Measurements from ENCODE around the gene IQGAP1. TPM values are rescaled to one million over a fixed set of nuclear protein-coding genes. Genes with fewer than 3 reads are reported as not detected.

Gene IQGAP1
- total RNA-seq, 6 experiments from 2014 or later, result 12.2 to 43.7 (median 26.3) TPM

DNA sequence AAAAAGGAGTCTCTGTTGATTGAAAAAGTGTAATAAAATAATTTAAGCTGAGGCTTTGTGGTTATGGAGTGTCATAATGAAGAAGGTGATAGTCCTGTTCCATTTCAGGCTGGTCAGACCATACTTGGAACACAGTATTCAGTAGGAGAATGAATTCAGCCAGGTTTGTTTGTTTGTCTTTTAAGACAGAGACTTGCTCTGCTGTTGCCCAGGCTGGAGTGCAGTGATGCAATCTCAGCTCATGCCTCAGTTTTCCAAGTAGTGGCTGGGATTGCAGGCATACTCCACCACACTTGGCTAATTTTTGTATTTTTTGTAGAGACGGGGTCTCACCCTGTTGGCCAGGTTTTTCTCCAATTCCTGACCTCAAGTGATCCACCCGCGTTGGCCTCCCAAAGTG lies 33.5 kb downstream of the IQGAP1 start:
- TF ChIP-seq, protein P1, sequence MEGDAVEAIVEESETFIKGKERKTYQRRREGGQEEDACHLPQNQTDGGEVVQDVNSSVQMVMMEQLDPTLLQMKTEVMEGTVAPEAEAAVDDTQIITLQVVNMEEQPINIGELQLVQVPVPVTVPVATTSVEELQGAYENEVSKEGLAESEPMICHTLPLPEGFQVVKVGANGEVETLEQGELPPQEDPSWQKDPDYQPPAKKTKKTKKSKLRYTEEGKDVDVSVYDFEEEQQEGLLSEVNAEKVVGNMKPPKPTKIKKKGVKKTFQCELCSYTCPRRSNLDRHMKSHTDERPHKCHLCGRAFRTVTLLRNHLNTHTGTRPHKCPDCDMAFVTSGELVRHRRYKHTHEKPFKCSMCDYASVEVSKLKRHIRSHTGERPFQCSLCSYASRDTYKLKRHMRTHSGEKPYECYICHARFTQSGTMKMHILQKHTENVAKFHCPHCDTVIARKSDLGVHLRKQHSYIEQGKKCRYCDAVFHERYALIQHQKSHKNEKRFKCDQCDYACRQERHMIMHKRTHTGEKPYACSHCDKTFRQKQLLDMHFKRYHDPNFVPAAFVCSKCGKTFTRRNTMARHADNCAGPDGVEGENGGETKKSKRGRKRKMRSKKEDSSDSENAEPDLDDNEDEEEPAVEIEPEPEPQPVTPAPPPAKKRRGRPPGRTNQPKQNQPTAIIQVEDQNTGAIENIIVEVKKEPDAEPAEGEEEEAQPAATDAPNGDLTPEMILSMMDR (IDR thresholded peaks at IDR 0.05), result no peak
- TF ChIP-seq POLR2A (IDR thresholded peaks at IDR 0.05), result no peak
- 68% methylated on average over 3 of the region's 3 CpGs for WGBS (ENCODE audit: insufficient coverage, low coverage, low lambda C conversion rate, missing lambda C conversion rate)
- DNase-seq (no peak), ATAC-seq (peak; percentile 53 to 87 (median 66))
- intact Hi-C loops (cut with DNase I), result no loop called here
- no peak overlapping the region for H3K4me3 ChIP-seq
- no peaks in the 10 kb centered on the region for H3K36me3 ChIP-seq
- H3K27ac ChIP-seq, result no peak overlapping the region
- H3K4me1 ChIP-seq, result peaks cover 0 to 14% (median 0%) of the 10 kb centered on the region in 4 donors
- no peaks in the 10 kb centered on the region for H3K9me3 ChIP-seq
- no peaks in the 10 kb centered on the region for H3K27me3 ChIP-seq

GRCh38 chr15:90422043-90422442 lies 34.0 kb downstream of the IQGAP1 start:
- TF ChIP-seq POLR2A (IDR thresholded peaks at IDR 0.05), result no peak
- TF ChIP-seq, protein P1 (IDR thresholded peaks at IDR 0.05), result no peak
- ATAC-seq, result peak; percentile 29 to 54 (median 48)
- no peaks in the 10 kb centered on the region for H3K36me3 ChIP-seq
- intact Hi-C loops (cut with DNase I), result no loop called here
- H3K27me3 ChIP-seq, result no peaks in the 10 kb centered on the region
- peaks cover 0 to 14% (median 0%) of the 10 kb centered on the region in 4 donors for H3K4me1 ChIP-seq
- H3K9me3 ChIP-seq, result no peaks in the 10 kb centered on the region
- no peak for DNase-seq
- H3K27ac ChIP-seq, result peak overlapping the region in 1 of 3 donors; percentile 5
- WGBS (ENCODE audit: insufficient coverage, low coverage, low lambda C conversion rate, missing lambda C conversion rate), result 61% methylated on average over 2 of the region's 2 CpGs
- H3K4me3 ChIP-seq, result no peak overlapping the region

DNA sequence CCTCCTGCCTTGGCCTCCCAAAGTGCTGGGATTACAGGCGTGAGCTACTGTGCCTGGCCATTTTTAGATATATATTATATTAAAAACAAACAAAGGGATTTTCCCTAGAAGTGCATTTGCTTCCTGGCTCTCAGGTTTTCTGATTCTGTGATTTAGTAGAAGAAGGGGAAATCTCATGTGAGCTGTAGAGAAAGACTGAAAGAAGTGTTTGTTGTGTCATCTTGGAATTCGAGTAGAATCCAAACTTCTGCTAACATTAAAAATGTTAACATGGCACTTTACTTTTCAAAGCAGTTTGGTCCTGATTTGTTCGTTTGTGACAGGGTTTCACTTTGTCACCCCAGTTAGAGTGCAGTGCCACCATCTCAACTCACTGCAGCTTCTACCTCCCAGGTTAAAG lies 34.9 kb downstream of the IQGAP1 start:
- TF ChIP-seq, protein P1 (IDR thresholded peaks at IDR 0.05), result no peak
- TF ChIP-seq POLR2A (IDR thresholded peaks at IDR 0.05), result no peak
- H3K27me3 ChIP-seq, result no peaks in the 10 kb centered on the region
- peaks cover 0 to 14% (median 0%) of the 10 kb centered on the region in 4 donors for H3K4me1 ChIP-seq
- no peaks in the 10 kb centered on the region for H3K9me3 ChIP-seq
- H3K4me3 ChIP-seq, result no peak overlapping the region
- H3K27ac ChIP-seq, result no peak overlapping the region
- 68% methylated on average over 3 of the region's 3 CpGs for WGBS (ENCODE audit: insufficient coverage, low coverage, low lambda C conversion rate, missing lambda C conversion rate)
- DNase-seq, result no peak
- intact Hi-C loops (cut with DNase I), result no loop called here
- ATAC-seq, result no peak
- H3K36me3 ChIP-seq, result no peaks in the 10 kb centered on the region

GRCh38 chr15:90423801-90424319 lies 35.8 kb downstream of the IQGAP1 start:
- Histone ChIP-seq H3K36me3 (no peaks in the 10 kb centered on the region), H3K4me1 (peaks cover 0 to 14% (median 0%) of the 10 kb centered on the region in 4 donors), H3K27ac (no peak overlapping the region), H3K4me3 (no peak overlapping the region), H3K27me3 (no peaks in the 10 kb centered on the region), H3K9me3 (no peaks in the 10 kb centered on the region)
- no peak for ATAC-seq
- TF ChIP-seq, protein P1 (IDR thresholded peaks at IDR 0.05), result no peak
- TF ChIP-seq POLR2A (IDR thresholded peaks at IDR 0.05), result no peak
- intact Hi-C loops (cut with DNase I), result no loop called here
- WGBS (ENCODE audit: insufficient coverage, low coverage, low lambda C conversion rate, missing lambda C conversion rate), result 72% methylated on average over 4 of the region's 4 CpGs
- no peak for DNase-seq
